ENCODE results near the gene ALKBH5. TPM values are rescaled to one million over a fixed set of nuclear protein-coding genes. Genes with fewer than 3 reads are reported as not detected.

Gene ALKBH5
- total and polyA plus RNA-seq, 10 of the 15 experiments (the other 5 are each of a cell fraction or from before 2014, with no cell fraction given): 13.7 to 99.9 (median 52.4) TPM

GRCh38 chr17:18194394-18194793 is 10.8 kb downstream of the ALKBH5 start (continued):
- TF ChIP-seq ASH2L (IDR thresholded peaks at IDR 0.05; ENCODE audit: borderline replicate concordance, low read depth) (no peak), BACH1 (IDR thresholded peaks at IDR 0.05; ENCODE audit: borderline replicate concordance) (no peak), ZBTB11 (CRISPR knock-in tag; IDR thresholded peaks at IDR 0.05) (no peak), BMI1 (IDR thresholded peaks at IDR 0.05; ENCODE audit: borderline replicate concordance) (no peak), ZBTB33 (IDR thresholded peaks at IDR 0.05) (no peak), WRNIP1 (IDR thresholded peaks at IDR 0.05; ENCODE audit: borderline replicate concordance, low read depth, low read length) (no peak), BRCA1 (IDR thresholded peaks at IDR 0.05; ENCODE audit: low read depth, low read length) (no peak), PML (IDR thresholded peaks at IDR 0.05; ENCODE audit: low read length) (no peak), HDAC6 (IDR thresholded peaks at IDR 0.05; ENCODE audit: unreplicated experiment) (no peak), SREBF1 (IDR thresholded peaks at IDR 0.05; ENCODE audit: low read length) (no peak), NBN (IDR thresholded peaks at IDR 0.05) (no peak), CBX5 (IDR thresholded peaks at IDR 0.05; ENCODE audit: low read depth) (no peak), CEBPB (IDR thresholded peaks at IDR 0.05; ENCODE audit: borderline replicate concordance in 1 of 2, low read depth in 2 of 2, low read length in 2 of 2) (no peak)

All from GM12878 (cell line).